HEK293 (cell line): ENCODE results near the gene ZMYND12.

Experiments used
- PATZ1 ChIP-seq: fragments of 450-650 bp; formaldehyde crosslinking; IDR thresholded peaks from 2 replicates; pipeline ENCODE4 v1.5.1; 2016; ENCODE audit warnings: missing biosample characterization, missing genetic modification characterization
- REPIN1 ChIP-seq: fragments of 450-650 bp; formaldehyde crosslinking; IDR thresholded peaks from 2 replicates; pipeline ENCODE4 v1.5.1; 2017; ENCODE audit warnings: missing biosample characterization, missing genetic modification characterization, low read depth
- ZBTB20 ChIP-seq: fragments of 450-650 bp; formaldehyde crosslinking; IDR thresholded peaks from 2 replicates; pipeline ENCODE4 v1.5.1; 2016; ENCODE audit warnings: missing biosample characterization, missing genetic modification characterization
- ZNF311 ChIP-seq: fragments of 450-650 bp; formaldehyde crosslinking; IDR thresholded peaks from 2 replicates; pipeline ENCODE4 v1.5.1; 2017; ENCODE audit warnings: missing biosample characterization, missing genetic modification characterization, borderline replicate concordance
- ZNF404 ChIP-seq: fragments of 450-650 bp; formaldehyde crosslinking; IDR thresholded peaks from 2 replicates; pipeline ENCODE4 v1.5.1; 2017; ENCODE audit warnings: missing biosample characterization, missing genetic modification characterization
- ZNF600 ChIP-seq: fragments of 450-650 bp; formaldehyde crosslinking; IDR thresholded peaks from 2 replicates; pipeline ENCODE4 v1.5.1; 2016; ENCODE audit warnings: missing biosample characterization, missing genetic modification characterization
- TF ChIP-seq, protein P1 (sequence below): fragments of 450-650 bp; formaldehyde crosslinking; IDR thresholded peaks from 2 replicates; pipeline ENCODE4 v1.5.1; 2016; ENCODE audit warnings: missing biosample characterization, missing genetic modification characterization

DNA sequence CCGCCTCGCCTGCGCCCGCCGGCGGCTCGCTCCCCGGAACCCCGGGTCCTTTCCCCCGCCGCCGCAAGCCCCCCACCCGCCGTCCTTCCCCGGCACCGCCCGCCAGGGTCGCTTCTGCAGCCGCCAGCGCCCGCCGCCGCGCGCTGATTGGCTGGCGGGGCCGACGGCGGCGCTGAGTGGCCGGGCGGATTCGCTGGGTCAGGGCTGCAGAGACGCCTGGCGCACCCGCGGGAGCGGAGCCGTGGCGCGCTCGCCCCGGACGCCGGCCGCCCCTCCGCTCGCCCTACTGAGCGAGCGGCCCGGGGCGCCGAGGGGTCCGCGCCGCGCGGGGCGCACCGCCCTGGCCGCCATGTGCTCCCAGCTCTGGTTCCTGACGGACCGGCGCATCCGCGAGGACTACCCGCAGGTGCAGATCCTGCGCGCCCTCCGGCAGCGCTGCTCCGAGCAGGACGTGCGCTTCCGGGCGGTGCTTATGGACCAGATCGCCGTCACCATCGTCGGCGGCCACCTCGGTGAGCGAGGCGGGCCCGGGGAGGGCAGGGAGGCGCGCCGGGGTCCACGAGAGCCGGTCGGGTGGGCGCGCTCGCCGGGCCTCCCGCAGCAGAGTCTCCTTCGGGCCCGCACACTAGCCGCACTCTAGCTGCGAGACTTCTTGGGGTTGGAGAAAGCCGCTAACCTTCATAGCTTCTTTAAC lies 75.1 kb downstream of the ZMYND12 start, which contains the start of gene RIMKLA:
- TF ChIP-seq ZNF311 (tag by site-specific recombination), result no peak
- TF ChIP-seq, protein P1, sequence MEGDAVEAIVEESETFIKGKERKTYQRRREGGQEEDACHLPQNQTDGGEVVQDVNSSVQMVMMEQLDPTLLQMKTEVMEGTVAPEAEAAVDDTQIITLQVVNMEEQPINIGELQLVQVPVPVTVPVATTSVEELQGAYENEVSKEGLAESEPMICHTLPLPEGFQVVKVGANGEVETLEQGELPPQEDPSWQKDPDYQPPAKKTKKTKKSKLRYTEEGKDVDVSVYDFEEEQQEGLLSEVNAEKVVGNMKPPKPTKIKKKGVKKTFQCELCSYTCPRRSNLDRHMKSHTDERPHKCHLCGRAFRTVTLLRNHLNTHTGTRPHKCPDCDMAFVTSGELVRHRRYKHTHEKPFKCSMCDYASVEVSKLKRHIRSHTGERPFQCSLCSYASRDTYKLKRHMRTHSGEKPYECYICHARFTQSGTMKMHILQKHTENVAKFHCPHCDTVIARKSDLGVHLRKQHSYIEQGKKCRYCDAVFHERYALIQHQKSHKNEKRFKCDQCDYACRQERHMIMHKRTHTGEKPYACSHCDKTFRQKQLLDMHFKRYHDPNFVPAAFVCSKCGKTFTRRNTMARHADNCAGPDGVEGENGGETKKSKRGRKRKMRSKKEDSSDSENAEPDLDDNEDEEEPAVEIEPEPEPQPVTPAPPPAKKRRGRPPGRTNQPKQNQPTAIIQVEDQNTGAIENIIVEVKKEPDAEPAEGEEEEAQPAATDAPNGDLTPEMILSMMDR (tag by site-specific recombination), result no peak; the same call in 1 of the 2 replicates
- peak; percentile 84 for TF ChIP-seq ZNF600 (tag by site-specific recombination)
- no peak for TF ChIP-seq ZNF404 (tag by site-specific recombination)
- TF ChIP-seq ZBTB20 (tag by site-specific recombination), result peak; percentile 84
- no peak for TF ChIP-seq PATZ1 (tag by site-specific recombination)
- TF ChIP-seq REPIN1 (tag by site-specific recombination), result no peak
